Neural progenitor cell (in vitro differentiated cells): ENCODE data around the gene ADSS1. TPM values are rescaled to one million over a fixed set of nuclear protein-coding genes. Genes with fewer than 3 reads are reported as not detected.

Experiments
- DNase-seq: peaks from one replicate; pipeline ENCODE4 v3.0.0-alpha.2; 2016; ENCODE audit warnings: low spot score
- H2AFZ ChIP-seq: fragments of 200-600 bp; sonication (generic); replicated peaks from 2 replicates; pipeline ENCODE4 v1.6.1; 2016; ENCODE audit warnings: antibody characterized with exemption
- H3F3A ChIP-seq: fragments of 200-600 bp; sonication (generic); 2 replicates; pipeline ENCODE4 v1.6.1; 2016; ENCODE audit warnings: antibody characterized with exemption, low read depth
- H3K27ac ChIP-seq: fragments of 200-600 bp; sonication (generic); 2 replicates; pipeline ENCODE4 v1.5.1; 2016; ENCODE audit warnings: mild to moderate bottlenecking
- H3K27me3 ChIP-seq: fragments of 200-600 bp; sonication (generic); 2 replicates; pipeline ENCODE4 v1.6.1; 2016; ENCODE audit warnings: mild to moderate bottlenecking, moderate library complexity
- H3K36me3 ChIP-seq: fragments of 200-600 bp; sonication (generic); 2 replicates; pipeline ENCODE4 v1.5.1; 2016
- H3K4me1 ChIP-seq: fragments of 200-600 bp; sonication (generic); 2 replicates; pipeline ENCODE4 v1.6.1; 2016; ENCODE audit warnings: mixed run types
- H3K4me2 ChIP-seq: fragments of 200-600 bp; sonication (generic); 2 replicates; pipeline ENCODE4 v1.6.1; 2016
- H3K4me3 ChIP-seq: fragments of 200-600 bp; sonication (generic); 2 replicates; pipeline ENCODE4 v1.5.1; 2016
- H3K79me2 ChIP-seq: fragments of 200-600 bp; sonication (generic); 2 replicates; pipeline ENCODE4 v1.6.1; 2016; ENCODE audit warnings: low read depth
- H3K9ac ChIP-seq: fragments of 200-600 bp; sonication (generic); 2 replicates; pipeline ENCODE4 v1.6.1; 2016
- H3K9me3 ChIP-seq: fragments of 200-600 bp; sonication (generic); 2 replicates; pipeline ENCODE4 v1.5.1; 2016; ENCODE audit warnings: low read depth
- H4K20me1 ChIP-seq: fragments of 200-600 bp; sonication (generic); 2 replicates; pipeline ENCODE4 v1.6.1; 2016; ENCODE audit warnings: low read depth
- H3K27ac Mint-ChIP-seq: 3 replicates; pipeline ENCODE4 v1.8.0; 2021; ENCODE audit warnings: mixed read lengths
- H3K27me3 Mint-ChIP-seq: 2 replicates; pipeline ENCODE4 v1.8.0; 2022; ENCODE audit warnings: low read depth, mild to moderate bottlenecking, inconsistent platforms, moderate library complexity, mixed read lengths; ENCODE audit not compliant: insufficient read depth
- H3K36me3 Mint-ChIP-seq: 3 replicates; pipeline ENCODE4 v1.8.0; 2021; ENCODE audit warnings: mixed read lengths
- H3K4me1 Mint-ChIP-seq: 3 replicates; pipeline ENCODE4 v1.8.0; 2021; ENCODE audit warnings: mixed read lengths
- H3K4me3 Mint-ChIP-seq: 3 replicates; pipeline ENCODE4 v1.8.0; 2021; ENCODE audit warnings: mild to moderate bottlenecking, moderate library complexity, mixed read lengths
- H3K9me3 Mint-ChIP-seq: 3 replicates; pipeline ENCODE4 v1.8.0; 2020; ENCODE audit warnings: mixed read lengths
- EZH2 ChIP-seq: fragments of 200-600 bp; sonication (generic); IDR thresholded peaks from 2 replicates; pipeline ENCODE4 v1.6.1; 2017; ENCODE audit warnings: antibody characterized with exemption, mild to moderate bottlenecking, moderate library complexity
- EZH2phosphoT487 ChIP-seq: fragments of 200-600 bp; sonication (generic); IDR thresholded peaks from 2 replicates; pipeline ENCODE4 v1.6.1; 2017; ENCODE audit warnings: antibody characterized with exemption
- total RNA-seq: library from RNA; depleted of rRNA; stranded (reverse); fragments of >200 nt; gene quantifications from 2 replicates; pipeline ENCODE4 v1.2.3, GENCODE V29; 2015; ENCODE audit warnings: low replicate concordance
- TF ChIP-seq, protein P1 (sequence below): fragments of 200-600 bp; sonication (generic); IDR thresholded peaks from 2 replicates; pipeline ENCODE4 v1.5.1; 2017; ENCODE audit warnings: antibody characterized with exemption, mild to moderate bottlenecking

Gene ADSS1
- total RNA-seq, 1 donor from 2014 or later = 26.4 TPM

DNA sequence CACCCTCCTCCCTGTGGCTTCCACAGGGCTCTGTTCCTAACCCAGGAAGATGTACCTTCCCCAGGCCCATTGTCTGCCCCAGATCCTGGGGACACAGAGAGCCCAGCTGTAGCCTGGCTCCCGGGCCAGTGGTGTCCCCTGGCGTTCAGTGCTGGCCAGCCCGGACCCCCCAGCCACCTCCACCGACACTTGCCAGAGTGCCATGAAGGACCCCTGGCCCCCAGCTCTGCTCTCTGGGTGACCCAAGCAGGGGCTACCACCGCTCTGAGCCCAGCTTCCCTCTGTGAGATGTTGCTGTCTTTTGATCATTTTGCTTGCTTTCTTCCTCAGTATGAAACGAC lies 28.4 kb upstream of the ADSS1 start:
- H3K9me3 Mint-ChIP-seq = no peaks in the 10 kb centered on the region
- peaks cover 4% of the 10 kb centered on the region for H3K27me3 Mint-ChIP-seq
- Histone ChIP-seq H3K27ac (no peak overlapping the region), H3K4me2 (no peak overlapping the region), H2AFZ (no peak overlapping the region), H3K36me3 (no peaks in the 10 kb centered on the region), H3K9me3 (no peaks in the 10 kb centered on the region), H3K9ac (no peak overlapping the region), H3K27me3 (no peaks in the 10 kb centered on the region), H3F3A (no peaks in the 10 kb centered on the region), H3K79me2 (peaks cover 18% of the 10 kb centered on the region), H3K4me3 (no peak overlapping the region), H3K4me1 (peaks cover 29% of the 10 kb centered on the region), H4K20me1 (peaks cover 39% of the 10 kb centered on the region)
- H3K36me3 Mint-ChIP-seq = no peaks in the 10 kb centered on the region
- no peak for DNase-seq
- no peak overlapping the region for H3K4me3 Mint-ChIP-seq
- peaks cover 27% of the 10 kb centered on the region for H3K4me1 Mint-ChIP-seq
- TF ChIP-seq EZH2phosphoT487 (no peak), EZH2 (no peak)
- TF ChIP-seq, protein P1, sequence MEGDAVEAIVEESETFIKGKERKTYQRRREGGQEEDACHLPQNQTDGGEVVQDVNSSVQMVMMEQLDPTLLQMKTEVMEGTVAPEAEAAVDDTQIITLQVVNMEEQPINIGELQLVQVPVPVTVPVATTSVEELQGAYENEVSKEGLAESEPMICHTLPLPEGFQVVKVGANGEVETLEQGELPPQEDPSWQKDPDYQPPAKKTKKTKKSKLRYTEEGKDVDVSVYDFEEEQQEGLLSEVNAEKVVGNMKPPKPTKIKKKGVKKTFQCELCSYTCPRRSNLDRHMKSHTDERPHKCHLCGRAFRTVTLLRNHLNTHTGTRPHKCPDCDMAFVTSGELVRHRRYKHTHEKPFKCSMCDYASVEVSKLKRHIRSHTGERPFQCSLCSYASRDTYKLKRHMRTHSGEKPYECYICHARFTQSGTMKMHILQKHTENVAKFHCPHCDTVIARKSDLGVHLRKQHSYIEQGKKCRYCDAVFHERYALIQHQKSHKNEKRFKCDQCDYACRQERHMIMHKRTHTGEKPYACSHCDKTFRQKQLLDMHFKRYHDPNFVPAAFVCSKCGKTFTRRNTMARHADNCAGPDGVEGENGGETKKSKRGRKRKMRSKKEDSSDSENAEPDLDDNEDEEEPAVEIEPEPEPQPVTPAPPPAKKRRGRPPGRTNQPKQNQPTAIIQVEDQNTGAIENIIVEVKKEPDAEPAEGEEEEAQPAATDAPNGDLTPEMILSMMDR = no peak
- no peak overlapping the region for H3K27ac Mint-ChIP-seq

GRCh38 chr14:104696671-104697316 lies 27.2 kb upstream of the ADSS1 start:
- Histone ChIP-seq H3K36me3 (no peaks in the 10 kb centered on the region), H3K4me3 (no peak overlapping the region), H3K4me2 (no peak overlapping the region), H3K79me2 (peaks cover 6% of the 10 kb centered on the region), H3K27ac (no peak overlapping the region), H3K4me1 (peaks cover 17% of the 10 kb centered on the region), H4K20me1 (peaks cover 27% of the 10 kb centered on the region), H2AFZ (no peak overlapping the region), H3K27me3 (no peaks in the 10 kb centered on the region), H3F3A (no peaks in the 10 kb centered on the region), H3K9ac (no peak overlapping the region), H3K9me3 (no peaks in the 10 kb centered on the region)
- Mint-ChIP-seq H3K4me3 (no peak overlapping the region), H3K27me3 (peaks cover 4% of the 10 kb centered on the region), H3K36me3 (no peaks in the 10 kb centered on the region), H3K4me1 (peaks cover 24% of the 10 kb centered on the region), H3K27ac (no peak overlapping the region), H3K9me3 (no peaks in the 10 kb centered on the region)
- TF ChIP-seq, protein P1 = no peak
- TF ChIP-seq EZH2phosphoT487 = no peak
- TF ChIP-seq EZH2 = no peak
- DNase-seq = no peak

- Mint-ChIP-seq H3K4me1 (peaks cover 24% of the 10 kb centered on the region), H3K27ac (no peak overlapping the region), H3K9me3 (no peaks in the 10 kb centered on the region), H3K4me3 (no peak overlapping the region), H3K36me3 (no peaks in the 10 kb centered on the region), H3K27me3 (peaks cover 4% of the 10 kb centered on the region)
- Histone ChIP-seq H3K36me3 (no peaks in the 10 kb centered on the region), H4K20me1 (peaks cover 22% of the 10 kb centered on the region), H2AFZ (no peak overlapping the region), H3K4me3 (no peak overlapping the region), H3K9me3 (no peaks in the 10 kb centered on the region), H3K79me2 (peaks cover 3% of the 10 kb centered on the region), H3F3A (no peaks in the 10 kb centered on the region), H3K27ac (no peak overlapping the region), H3K27me3 (no peaks in the 10 kb centered on the region), H3K4me1 (peaks cover 17% of the 10 kb centered on the region), H3K9ac (no peak overlapping the region), H3K4me2 (no peak overlapping the region)
- TF ChIP-seq, protein P1 = no peak
- TF ChIP-seq EZH2 = no peak
- no peak for TF ChIP-seq EZH2phosphoT487
- no peak for DNase-seq
Measured at GRCh38 chr14:104697317-104697703, 26.7 kb upstream of the ADSS1 start.
